Activated CD4-positive, alpha-beta T cell treated with anti-CD3 and anti-CD28 coated beads for 36 hours (primary cell): ENCODE results near the gene C3orf20. TPM values are rescaled to one million over a fixed set of nuclear protein-coding genes. Genes with fewer than 3 reads are reported as not detected.
"Not testable (repeated sequence)": the region's sequence is repeated elsewhere in the genome, so short reads cannot be mapped to it uniquely, and the experiment has no call there.

Source experiments
- ATAC-seq: fragments of 200-7000 bp; cut with Tn5 transposase; one replicate; pipeline ENCODE4 v1.10.0; 2021; ENCODE audit warnings: mild to moderate bottlenecking, moderate library complexity
- CTCF ChIA-PET: fragments of 350-600 bp; sonication (Branson Sonifier 250); formaldehyde crosslinking; loops from one replicate; lab custom pipeline; 2021; ENCODE audit warnings: antibody characterized with exemption; lab: Charles Lee
- POLR2A ChIA-PET: fragments of 350-600 bp; sonication (Branson Sonifier 250); formaldehyde crosslinking; loops from one replicate; lab custom pipeline; 2021; ENCODE audit warnings: antibody characterized with exemption, inconsistent platforms; lab: Charles Lee
- DNase-seq: peaks from one replicate; pipeline ENCODE4 v3.0.0-alpha.2; 2020
- H3K27ac Mint-ChIP-seq: one replicate; pipeline ENCODE4 v1.8.0; 2021; ENCODE audit warnings: mixed read lengths
- H3K27me3 Mint-ChIP-seq: one replicate; pipeline ENCODE4 v1.8.0; 2021; ENCODE audit warnings: mixed read lengths
- H3K36me3 Mint-ChIP-seq: one replicate; pipeline ENCODE4 v1.8.0; 2021; ENCODE audit warnings: low read depth, mixed read lengths
- H3K4me1 Mint-ChIP-seq: one replicate; pipeline ENCODE4 v1.8.0; 2021; ENCODE audit warnings: mixed read lengths
- H3K4me3 Mint-ChIP-seq: one replicate; pipeline ENCODE4 v1.8.0; 2021; ENCODE audit warnings: mild to moderate bottlenecking, moderate library complexity, mixed read lengths
- H3K9me3 Mint-ChIP-seq: one replicate; pipeline ENCODE4 v1.8.0; 2021; ENCODE audit warnings: low read depth, mixed read lengths
- intact Hi-C, 2 experiments: fragments of 100-400 bp; cut with DNase I in 1 of 2; cut with micrococcal nuclease in 1 of 2; formaldehyde crosslinking; loops; one replicate each; pipeline versions ENCODE4 v1.14.2 to v1.15.1; 2022 to 2024; cut with DNase I, micrococcal nuclease
- total RNA-seq, 2 experiments: library from RNA; stranded (reverse); gene quantifications; one replicate each; pipeline ENCODE4 v1.2.3, GENCODE V29; 2021

The C3orf20 gene
- total RNA-seq, 2 experiments from 2014 or later: not detected

GRCh38 chr3:14650193-14650592, 24.7 kb upstream of the C3orf20 start:
- POLR2A ChIA-PET: interaction anchor here (0.8 to 1.2 kb wide), 2 partner anchors 11 to 361 kb away, joined by 3 to 5 read pairs; no protein-coding TSS in a partner anchor
- H3K9me3 Mint-ChIP-seq: no peaks in the 10 kb centered on the region
- CTCF ChIA-PET: no interaction called here
- DNase-seq: no peak
- peaks cover 34% of the 10 kb centered on the region for H3K4me1 Mint-ChIP-seq
- peak overlapping the region; percentile 93 for H3K4me3 Mint-ChIP-seq
- no peak for ATAC-seq
- intact Hi-C loops: loop anchor here (2.0 to 10.0 kb wide), 2 partner anchors 225 to 1615 kb away; partner anchors contain the start of genes DPH3 (in 1 of the 2) and OXNAD1 (in 1 of the 2)
- peaks cover 10% of the 10 kb centered on the region for H3K36me3 Mint-ChIP-seq
- H3K27ac Mint-ChIP-seq: no peak overlapping the region
- no peaks in the 10 kb centered on the region for H3K27me3 Mint-ChIP-seq

- Mint-ChIP-seq H3K36me3 (peaks cover 22% of the 10 kb centered on the region), H3K27me3 (no peaks in the 10 kb centered on the region), H3K27ac (peak within 1 kb of the TSS; percentile 96), H3K4me1 (peaks cover 40% of the 10 kb centered on the region), H3K9me3 (no peaks in the 10 kb centered on the region), H3K4me3 (peak within 1 kb of the TSS; percentile 93)
- ATAC-seq: peak; percentile 99
- CTCF ChIA-PET: interaction anchor here (0.7 to 1.7 kb wide), 2 partner anchors 110 to 270 kb away, joined by 5 read pairs; no protein-coding TSS in a partner anchor
- POLR2A ChIA-PET: interaction anchor here (0.5 to 1.2 kb wide), 7 partner anchors 10 to 710 kb away, joined by 3 to 6 read pairs (median 4); partner anchors contain the start of genes LSM3 and XPC
- intact Hi-C loops: loop anchor here (1.0 to 10.0 kb wide), 11 partner anchors 219 to 1613 kb away; partner anchors contain the start of genes LSM3 (in 2 of the 2), NR2C2 (in 2 of the 2), XPC (in 2 of the 2) and CAPN7 (in 1 of the 2)
- peak; percentile 95 for DNase-seq
These were observed 23.3 kb upstream of the C3orf20 start, which contains the start of gene CCDC174 for GRCh38 chr3:14651440-14652251. CCDC174 (plus strand) TSS chr3:14651762; CDS start chr3:14651837, 75 bp downstream.

- ChIA-PET CTCF (interaction anchor here (0.7 to 1.7 kb wide), 2 partner anchors 105 to 269 kb away, joined by 4 to 5 read pairs; no protein-coding TSS in a partner anchor), POLR2A (interaction anchor here (0.9 kb wide), 1 partner anchor 9 kb away, joined by 3 read pairs; no protein-coding TSS in a partner anchor)
- peak overlapping the region; percentile 93 for H3K4me3 Mint-ChIP-seq
- DNase-seq, H3K9me3 Mint-ChIP-seq, H3K27me3 Mint-ChIP-seq, ATAC-seq: not testable (repeated sequence)
- peaks cover 43% of the 10 kb centered on the region for H3K4me1 Mint-ChIP-seq
- H3K36me3 Mint-ChIP-seq: peaks cover 29% of the 10 kb centered on the region
- H3K27ac Mint-ChIP-seq: peak overlapping the region; percentile 96
- intact Hi-C loops: loop anchor here in 1 of 2 experiments (10.0 kb wide), 1 partner anchor 228 kb away; no protein-coding TSS in a partner anchor
These were observed 22.5 kb upstream of the C3orf20 start for GRCh38 chr3:14652360-14652907.

GRCh38 chr3:14657579-14657978, 17.4 kb upstream of the C3orf20 start:
- POLR2A ChIA-PET: no interaction called here

GRCh38 chr3:14658978-14659377, 16.0 kb upstream of the C3orf20 start:
- peaks cover 26% of the 10 kb centered on the region for H3K4me1 Mint-ChIP-seq
- no peaks in the 10 kb centered on the region for H3K27me3 Mint-ChIP-seq
- H3K4me3 Mint-ChIP-seq: no peak overlapping the region
- no peaks in the 10 kb centered on the region for H3K9me3 Mint-ChIP-seq
- ChIA-PET CTCF (interaction anchor here (1.3 kb wide), 1 partner anchor 10 kb away, joined by 3 read pairs; no protein-coding TSS in a partner anchor), POLR2A (no interaction called here)
- ATAC-seq (no peak), DNase-seq (no peak)
- peaks cover 66% of the 10 kb centered on the region for H3K36me3 Mint-ChIP-seq
- intact Hi-C loops: loop anchor here in 1 of 2 experiments (10.0 kb wide), 1 partner anchor 234 kb away; no protein-coding TSS in a partner anchor
- H3K27ac Mint-ChIP-seq: no peak overlapping the region

More at GRCh38 chr3:14657579-14657978, 17.4 kb upstream of the C3orf20 start:
- no peak for DNase-seq
- CTCF ChIA-PET: no interaction called here
- H3K36me3 Mint-ChIP-seq: peaks cover 62% of the 10 kb centered on the region
- intact Hi-C loops: loop anchor here in 1 of 2 experiments (10.0 kb wide), 1 partner anchor 233 kb away; no protein-coding TSS in a partner anchor
- H3K27me3 Mint-ChIP-seq: no peaks in the 10 kb centered on the region
- no peak for ATAC-seq
- H3K4me3 Mint-ChIP-seq: no peak overlapping the region
- peaks cover 39% of the 10 kb centered on the region for H3K4me1 Mint-ChIP-seq
- peak overlapping the region; percentile 55 for H3K27ac Mint-ChIP-seq
- H3K9me3 Mint-ChIP-seq: no peaks in the 10 kb centered on the region

GRCh38 chr3:14660942-14661341, 14.0 kb upstream of the C3orf20 start:
- ATAC-seq (peak; percentile 62), DNase-seq (no peak)
- H3K27ac Mint-ChIP-seq: peak overlapping the region; percentile 53
- no peaks in the 10 kb centered on the region for H3K27me3 Mint-ChIP-seq
- intact Hi-C loops: no loop called here
- H3K9me3 Mint-ChIP-seq: no peaks in the 10 kb centered on the region
- peaks cover 64% of the 10 kb centered on the region for H3K36me3 Mint-ChIP-seq
- no peak overlapping the region for H3K4me3 Mint-ChIP-seq
- peaks cover 18% of the 10 kb centered on the region for H3K4me1 Mint-ChIP-seq
- POLR2A ChIA-PET: interaction anchor here (0.9 kb wide), 1 partner anchor 9 kb away, joined by 3 read pairs; the partner anchor contains the start of gene CCDC174
- CTCF ChIA-PET: interaction anchor here (1.3 kb wide), 1 partner anchor 260 kb away, joined by 6 read pairs; no protein-coding TSS in a partner anchor

- H3K4me3 Mint-ChIP-seq: no peak overlapping the region
- DNase-seq: no peak
- intact Hi-C loops: no loop called here
- ChIA-PET POLR2A (no interaction called here), CTCF (interaction anchor here (0.6 kb wide), 1 partner anchor 1644 kb away, joined by 5 read pairs; no protein-coding TSS in a partner anchor)
- H3K27me3 Mint-ChIP-seq: no peaks in the 10 kb centered on the region
- peaks cover 8% of the 10 kb centered on the region for H3K4me1 Mint-ChIP-seq
- peaks cover 60% of the 10 kb centered on the region for H3K36me3 Mint-ChIP-seq
- no peak for ATAC-seq
- no peaks in the 10 kb centered on the region for H3K9me3 Mint-ChIP-seq
- peak overlapping the region; percentile 60 for H3K27ac Mint-ChIP-seq
These were observed 11.4 kb upstream of the C3orf20 start for GRCh38 chr3:14663396-14664135.

- Mint-ChIP-seq H3K27ac (peak overlapping the region; percentile 21), H3K27me3 (no peaks in the 10 kb centered on the region), H3K4me1 (peaks cover 8% of the 10 kb centered on the region), H3K36me3 (peaks cover 58% of the 10 kb centered on the region), H3K9me3 (no peaks in the 10 kb centered on the region), H3K4me3 (no peak overlapping the region)
- POLR2A ChIA-PET: no interaction called here
- DNase-seq (no peak), ATAC-seq (no peak)
- CTCF ChIA-PET: interaction anchor here (0.6 kb wide), 1 partner anchor 1644 kb away, joined by 5 read pairs; no protein-coding TSS in a partner anchor
- intact Hi-C loops: no loop called here
These were observed 10.8 kb upstream of the C3orf20 start for GRCh38 chr3:14664170-14664569.

GRCh38 chr3:14672588-14672987, 2.4 kb upstream of the C3orf20 start:
- no peaks in the 10 kb centered on the region for H3K9me3 Mint-ChIP-seq
- POLR2A ChIA-PET: no interaction called here

GRCh38 chr3:14676881-14677280, 1.9 kb downstream of the C3orf20 start:
- ChIA-PET CTCF (no interaction called here), POLR2A (no interaction called here)
- intact Hi-C loops: no loop called here
- no peak overlapping the region for H3K4me3 Mint-ChIP-seq
- peaks cover 15% of the 10 kb centered on the region for H3K36me3 Mint-ChIP-seq
- ATAC-seq (no peak), DNase-seq (no peak)
- H3K27me3 Mint-ChIP-seq: no peaks in the 10 kb centered on the region
- H3K27ac Mint-ChIP-seq: no peak overlapping the region
- no peaks in the 10 kb centered on the region for H3K4me1 Mint-ChIP-seq
- H3K9me3 Mint-ChIP-seq: peaks cover 6% of the 10 kb centered on the region

More at GRCh38 chr3:14672588-14672987, 2.4 kb upstream of the C3orf20 start:
- Mint-ChIP-seq H3K4me3 (no peak overlapping the region), H3K27ac (no peak overlapping the region), H3K4me1 (no peaks in the 10 kb centered on the region), H3K36me3 (peaks cover 32% of the 10 kb centered on the region), H3K27me3 (no peaks in the 10 kb centered on the region)
- DNase-seq: no peak
- ATAC-seq: no peak
- intact Hi-C loops: loop anchor here in 1 of 2 experiments (5.0 kb wide), 1 partner anchor 110 kb away; no protein-coding TSS in a partner anchor
- CTCF ChIA-PET: interaction anchor here (0.6 to 4.2 kb wide), 3 partner anchors 238 to 1134 kb away, joined by 3 to 12 read pairs (median 4); no protein-coding TSS in a partner anchor
